GM12872 (cell line): ENCODE measurements around the gene NAP1L1.

Experiments
- TF ChIP-seq, protein P1 (sequence below): IDR thresholded peaks from 3 replicates; pipeline ENCODE4 v1.5.1; 2011; ENCODE audit warnings: low read depth, mild to moderate bottlenecking, low read length, moderate library complexity; ENCODE audit not compliant: insufficient read depth

NAP1L1 gene

DNA sequence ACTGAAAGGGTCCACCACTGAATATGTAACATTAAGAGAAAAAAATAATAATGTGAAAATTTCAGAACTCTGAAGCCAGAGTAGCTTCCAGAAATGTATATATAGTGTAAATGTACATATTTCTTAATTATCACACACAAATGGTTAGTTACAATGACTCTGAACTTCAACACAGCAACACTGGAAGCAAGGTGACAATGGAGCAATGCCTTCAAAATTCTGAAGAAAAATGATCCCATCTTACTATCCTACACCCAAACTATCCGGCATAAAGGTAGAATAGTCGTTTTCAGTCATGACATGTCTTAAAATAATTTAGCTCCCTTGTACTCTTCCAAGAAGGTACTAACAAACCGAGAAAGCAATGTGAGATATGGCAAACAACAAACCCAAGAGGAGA is 11.9 kb downstream of the NAP1L1 start:
- TF ChIP-seq, protein P1, sequence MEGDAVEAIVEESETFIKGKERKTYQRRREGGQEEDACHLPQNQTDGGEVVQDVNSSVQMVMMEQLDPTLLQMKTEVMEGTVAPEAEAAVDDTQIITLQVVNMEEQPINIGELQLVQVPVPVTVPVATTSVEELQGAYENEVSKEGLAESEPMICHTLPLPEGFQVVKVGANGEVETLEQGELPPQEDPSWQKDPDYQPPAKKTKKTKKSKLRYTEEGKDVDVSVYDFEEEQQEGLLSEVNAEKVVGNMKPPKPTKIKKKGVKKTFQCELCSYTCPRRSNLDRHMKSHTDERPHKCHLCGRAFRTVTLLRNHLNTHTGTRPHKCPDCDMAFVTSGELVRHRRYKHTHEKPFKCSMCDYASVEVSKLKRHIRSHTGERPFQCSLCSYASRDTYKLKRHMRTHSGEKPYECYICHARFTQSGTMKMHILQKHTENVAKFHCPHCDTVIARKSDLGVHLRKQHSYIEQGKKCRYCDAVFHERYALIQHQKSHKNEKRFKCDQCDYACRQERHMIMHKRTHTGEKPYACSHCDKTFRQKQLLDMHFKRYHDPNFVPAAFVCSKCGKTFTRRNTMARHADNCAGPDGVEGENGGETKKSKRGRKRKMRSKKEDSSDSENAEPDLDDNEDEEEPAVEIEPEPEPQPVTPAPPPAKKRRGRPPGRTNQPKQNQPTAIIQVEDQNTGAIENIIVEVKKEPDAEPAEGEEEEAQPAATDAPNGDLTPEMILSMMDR = no peak

DNA sequence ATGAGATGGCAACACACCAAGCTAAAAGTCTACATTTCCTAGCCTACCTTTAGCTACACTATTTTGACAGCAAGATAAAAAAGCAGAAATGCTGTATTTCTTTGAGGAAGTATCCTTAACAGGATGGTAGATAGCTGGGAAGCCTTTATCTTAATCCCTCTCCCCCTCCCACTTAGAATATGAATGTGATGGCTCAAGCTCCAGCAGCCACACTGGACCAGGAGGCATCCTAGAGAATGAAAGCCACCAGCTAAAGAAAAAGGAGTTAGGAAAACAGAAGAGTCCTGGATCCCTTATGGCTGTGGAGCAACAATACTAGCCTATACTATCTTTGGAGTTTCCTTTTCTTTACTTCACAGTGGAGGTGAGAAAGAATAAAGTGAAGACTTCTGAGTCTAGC is 15.1 kb downstream of the NAP1L1 start:
- TF ChIP-seq, protein P1 = no peak

- TF ChIP-seq, protein P1 = no peak
These were observed 18.6 kb downstream of the NAP1L1 start for GRCh38 chr12:76065917-76066316.

- TF ChIP-seq, protein P1 = no peak
These were observed 19.6 kb downstream of the NAP1L1 start for GRCh38 chr12:76064904-76065303.

GRCh38 chr12:76060111-76060510 is 24.4 kb downstream of the NAP1L1 start:
- TF ChIP-seq, protein P1 = no peak

- TF ChIP-seq, protein P1 = no peak
These were observed 27.2 kb downstream of the NAP1L1 start for GRCh38 chr12:76057326-76057725.

GRCh38 chr12:76055393-76055792 is 29.1 kb downstream of the NAP1L1 start:
- TF ChIP-seq, protein P1 = no peak
